ENCODE measurements around the gene TPX2. TPM values are rescaled to one million over a fixed set of nuclear protein-coding genes. Genes with fewer than 3 reads are reported as not detected.

Gene TPX2
- total and polyA plus RNA-seq, 2 donors from 2014 or later = 0.47 to 1.4 TPM

- Histone ChIP-seq H3K4me1 (ENCODE audit: control insufficient read depth in 2 of 3, insufficient read depth in 2 of 3, low read depth in 1 of 3, low read length in 3 of 3) (no peaks in the 10 kb centered on the region), H3K36me3 (ENCODE audit: control insufficient read depth in 2 of 3, insufficient read depth in 3 of 3, low read length in 3 of 3) (no peaks in the 10 kb centered on the region), H3K4me3 (ENCODE audit: low read length in 3 of 3) (no peak overlapping the region), H3K9me3 (ENCODE audit: control insufficient read depth in 2 of 3, insufficient read depth in 1 of 3, low read length in 3 of 3) (no peaks in the 10 kb centered on the region), H3K27ac (ENCODE audit: low read depth in 2 of 2, low read length in 2 of 2) (no peak overlapping the region), H3K9ac (ENCODE audit: low read length in 3 of 3) (no peak overlapping the region), H3K27me3 (ENCODE audit: control insufficient read depth, insufficient read depth, low read length) (no peaks in the 10 kb centered on the region)
- intact Hi-C loops (cut with DNase I) = no loop called here
- FAIRE-seq = no peak
- peak in 1 of 5 donors; percentile 46 for DNase-seq
- no peak for TF ChIP-seq CTCF (IDR thresholded peaks at IDR 0.05; ENCODE audit: borderline replicate concordance, extremely low read depth, insufficient read depth)
Observed at GRCh38 chr20:31830406-31830981, 91.4 kb downstream of the TPX2 start.

GRCh38 chr20:31831211-31831610, 92.1 kb downstream of the TPX2 start:
- no peak for TF ChIP-seq CTCF (IDR thresholded peaks at IDR 0.05; ENCODE audit: borderline replicate concordance, extremely low read depth, insufficient read depth)
- no peak overlapping the region for H3K9ac ChIP-seq (ENCODE audit: low read length in 3 of 3)
- H3K27ac ChIP-seq (ENCODE audit: low read depth in 2 of 2, low read length in 2 of 2) = no peak overlapping the region
- no peaks in the 10 kb centered on the region for H3K9me3 ChIP-seq (ENCODE audit: control insufficient read depth in 2 of 3, insufficient read depth in 1 of 3, low read length in 3 of 3)
- H3K27me3 ChIP-seq (ENCODE audit: control insufficient read depth, insufficient read depth, low read length) = no peaks in the 10 kb centered on the region
- peaks cover 0 to 6% (median 4%) of the 10 kb centered on the region in 3 donors for H3K4me1 ChIP-seq (ENCODE audit: control insufficient read depth in 2 of 3, insufficient read depth in 2 of 3, low read depth in 1 of 3, low read length in 3 of 3)
- intact Hi-C loops (cut with DNase I) = no loop called here
- FAIRE-seq (no peak), DNase-seq (no peak)
- no peak overlapping the region for H3K4me3 ChIP-seq (ENCODE audit: low read length in 3 of 3)
- H3K36me3 ChIP-seq (ENCODE audit: control insufficient read depth in 2 of 3, insufficient read depth in 3 of 3, low read length in 3 of 3) = no peaks in the 10 kb centered on the region

DNA sequence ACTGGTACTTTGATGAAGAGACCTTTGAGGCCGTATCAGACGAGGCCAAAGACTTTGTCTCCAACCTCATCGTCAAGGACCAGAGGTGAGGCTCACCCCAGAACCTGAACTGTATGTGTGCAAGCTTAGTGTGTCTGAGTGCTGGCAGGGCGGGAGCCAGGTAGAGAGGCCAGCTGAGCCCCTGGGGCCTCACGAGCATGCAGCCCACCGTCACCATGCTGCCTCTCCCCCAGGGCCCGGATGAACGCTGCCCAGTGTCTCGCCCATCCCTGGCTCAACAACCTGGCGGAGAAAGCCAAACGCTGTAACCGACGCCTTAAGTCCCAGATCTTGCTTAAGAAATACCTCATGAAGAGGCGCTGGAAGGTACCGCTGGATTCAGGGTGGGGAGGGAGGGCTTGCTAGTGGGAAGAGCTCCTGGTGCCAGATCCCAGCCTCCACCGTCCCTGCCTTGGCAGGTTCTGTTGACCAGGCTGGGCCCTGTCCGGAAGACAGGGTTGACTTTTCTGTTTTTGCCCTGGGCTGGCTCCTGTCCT, 92.7 kb downstream of the TPX2 start:
- no peak overlapping the region for H3K9ac ChIP-seq (ENCODE audit: low read length in 3 of 3)
- intact Hi-C loops (cut with DNase I) = no loop called here
- H3K27ac ChIP-seq (ENCODE audit: low read depth in 2 of 2, low read length in 2 of 2) = no peak overlapping the region
- no peaks in the 10 kb centered on the region for H3K27me3 ChIP-seq (ENCODE audit: control insufficient read depth, insufficient read depth, low read length)
- DNase-seq (no peak), FAIRE-seq (no peak)
- no peaks in the 10 kb centered on the region for H3K9me3 ChIP-seq (ENCODE audit: control insufficient read depth in 2 of 3, insufficient read depth in 1 of 3, low read length in 3 of 3)
- no peaks in the 10 kb centered on the region for H3K36me3 ChIP-seq (ENCODE audit: control insufficient read depth in 2 of 3, insufficient read depth in 3 of 3, low read length in 3 of 3)
- H3K4me1 ChIP-seq (ENCODE audit: control insufficient read depth in 2 of 3, insufficient read depth in 2 of 3, low read depth in 1 of 3, low read length in 3 of 3) = peaks cover 0 to 6% (median 6%) of the 10 kb centered on the region in 3 donors
- no peak overlapping the region for H3K4me3 ChIP-seq (ENCODE audit: low read length in 3 of 3)
- no peak for TF ChIP-seq CTCF (IDR thresholded peaks at IDR 0.05; ENCODE audit: borderline replicate concordance, extremely low read depth, insufficient read depth)

Measured in kidney (tissue), 14 donors.